ENCODE measurements around the gene PAIP2B.

Gene PAIP2B

DNA sequence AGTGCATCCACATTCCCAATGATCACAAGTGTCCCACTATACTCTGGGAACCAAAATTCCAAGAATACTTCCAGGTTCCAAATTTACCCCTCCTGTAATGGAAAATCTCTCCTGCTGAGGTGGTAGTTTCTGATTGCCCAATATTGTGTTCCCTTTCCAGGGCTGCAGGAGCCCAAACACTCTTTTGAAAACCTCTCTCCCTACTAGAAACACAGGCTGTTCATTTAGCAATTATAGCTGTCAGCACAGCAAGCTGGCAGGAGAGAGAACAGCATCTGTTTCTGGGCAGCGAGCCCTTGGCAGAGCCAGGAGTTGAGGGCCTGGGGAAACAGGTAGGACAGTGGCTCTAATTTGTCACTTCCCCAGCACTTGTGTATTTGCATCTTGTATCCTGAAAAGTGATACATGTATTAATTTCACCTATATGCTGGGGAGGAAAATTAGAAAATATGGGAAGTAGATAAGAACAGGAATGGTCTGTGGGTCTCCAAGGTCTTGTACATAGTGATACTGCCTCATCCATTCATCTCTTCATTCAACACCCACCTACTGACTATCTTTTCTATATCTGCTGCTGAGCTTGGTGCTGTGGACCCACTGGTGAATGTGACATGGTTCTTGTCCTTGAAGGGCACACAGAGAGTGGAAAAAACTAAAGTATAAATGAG, 16.9 kb upstream of the PAIP2B start:
- no peak overlapping the region for H3K27ac ChIP-seq (ENCODE audit: low read length)
- no peaks in the 10 kb centered on the region for H3K79me2 ChIP-seq (ENCODE audit: insufficient read depth, low read length)
- H3K36me3 ChIP-seq (ENCODE audit: insufficient read depth, low read length): no peaks in the 10 kb centered on the region
- H3K9me3 ChIP-seq (ENCODE audit: insufficient read depth, low read length, severe bottlenecking): no peaks in the 10 kb centered on the region
- no peak overlapping the region for H3K9ac ChIP-seq (ENCODE audit: low read depth, low read length)
- no peak overlapping the region for H2AFZ ChIP-seq (ENCODE audit: low read depth, low read length)
- no peak overlapping the region for H3K4me2 ChIP-seq (ENCODE audit: insufficient read depth, low read length)
- no peak for TF ChIP-seq EZH2 (IDR thresholded peaks at IDR 0.05; ENCODE audit: borderline replicate concordance, low read depth, low read length, severe bottlenecking)
- TF ChIP-seq, protein P1, sequence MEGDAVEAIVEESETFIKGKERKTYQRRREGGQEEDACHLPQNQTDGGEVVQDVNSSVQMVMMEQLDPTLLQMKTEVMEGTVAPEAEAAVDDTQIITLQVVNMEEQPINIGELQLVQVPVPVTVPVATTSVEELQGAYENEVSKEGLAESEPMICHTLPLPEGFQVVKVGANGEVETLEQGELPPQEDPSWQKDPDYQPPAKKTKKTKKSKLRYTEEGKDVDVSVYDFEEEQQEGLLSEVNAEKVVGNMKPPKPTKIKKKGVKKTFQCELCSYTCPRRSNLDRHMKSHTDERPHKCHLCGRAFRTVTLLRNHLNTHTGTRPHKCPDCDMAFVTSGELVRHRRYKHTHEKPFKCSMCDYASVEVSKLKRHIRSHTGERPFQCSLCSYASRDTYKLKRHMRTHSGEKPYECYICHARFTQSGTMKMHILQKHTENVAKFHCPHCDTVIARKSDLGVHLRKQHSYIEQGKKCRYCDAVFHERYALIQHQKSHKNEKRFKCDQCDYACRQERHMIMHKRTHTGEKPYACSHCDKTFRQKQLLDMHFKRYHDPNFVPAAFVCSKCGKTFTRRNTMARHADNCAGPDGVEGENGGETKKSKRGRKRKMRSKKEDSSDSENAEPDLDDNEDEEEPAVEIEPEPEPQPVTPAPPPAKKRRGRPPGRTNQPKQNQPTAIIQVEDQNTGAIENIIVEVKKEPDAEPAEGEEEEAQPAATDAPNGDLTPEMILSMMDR (IDR thresholded peaks at IDR 0.05; ENCODE audit: borderline replicate concordance, extremely low read depth, low read length, poor library complexity, severe bottlenecking): no peak
- no peaks in the 10 kb centered on the region for H4K20me1 ChIP-seq (ENCODE audit: insufficient read depth, low read length)
- no peaks in the 10 kb centered on the region for H3K4me1 ChIP-seq (ENCODE audit: insufficient read depth, low read length)
- no peak overlapping the region for H3K4me3 ChIP-seq (ENCODE audit: low read depth in 1 of 2, low read length in 2 of 2)
- DNase-seq (no peak), ATAC-seq (ENCODE audit: insufficient read depth, low read depth) (no peak)
- peaks cover 17% of the 10 kb centered on the region for H3K27me3 ChIP-seq (ENCODE audit: insufficient read depth, low read length, poor library complexity)

DNA sequence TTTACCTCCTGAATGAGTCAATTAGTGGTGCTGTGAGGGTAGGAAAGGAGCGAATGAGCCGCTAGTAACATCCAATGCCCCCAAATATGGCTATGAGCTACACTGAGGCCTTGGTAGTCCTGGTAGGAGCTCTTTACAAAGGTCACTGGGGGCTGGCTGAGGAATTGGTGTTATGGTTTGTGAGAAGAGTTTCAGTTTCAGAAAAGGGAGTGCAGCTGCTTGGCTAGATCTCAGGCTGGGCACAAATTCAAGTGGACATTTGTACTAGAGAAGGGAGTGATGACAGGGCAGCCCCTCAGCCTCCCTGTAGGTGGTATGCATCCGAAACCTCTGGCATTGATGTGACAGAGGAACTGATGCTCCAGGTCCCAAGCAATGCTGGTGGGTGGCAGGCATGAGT, 13.9 kb upstream of the PAIP2B start:
- Histone ChIP-seq H3K27me3 (ENCODE audit: insufficient read depth, low read length, poor library complexity) (peaks cover 23% of the 10 kb centered on the region), H3K27ac (ENCODE audit: low read length) (no peak overlapping the region), H3K9ac (ENCODE audit: low read depth, low read length) (no peak overlapping the region), H3K4me2 (ENCODE audit: insufficient read depth, low read length) (no peak overlapping the region), H3K9me3 (ENCODE audit: insufficient read depth, low read length, severe bottlenecking) (no peaks in the 10 kb centered on the region), H4K20me1 (ENCODE audit: insufficient read depth, low read length) (no peaks in the 10 kb centered on the region), H3K79me2 (ENCODE audit: insufficient read depth, low read length) (no peaks in the 10 kb centered on the region), H3K4me1 (ENCODE audit: insufficient read depth, low read length) (no peaks in the 10 kb centered on the region), H3K36me3 (ENCODE audit: insufficient read depth, low read length) (no peaks in the 10 kb centered on the region), H2AFZ (ENCODE audit: low read depth, low read length) (no peak overlapping the region), H3K4me3 (ENCODE audit: low read depth in 1 of 2, low read length in 2 of 2) (no peak overlapping the region)
- ATAC-seq (ENCODE audit: insufficient read depth, low read depth): no peak
- DNase-seq: no peak
- TF ChIP-seq, protein P1 (IDR thresholded peaks at IDR 0.05; ENCODE audit: borderline replicate concordance, extremely low read depth, low read length, poor library complexity, severe bottlenecking): no peak
- TF ChIP-seq EZH2 (IDR thresholded peaks at IDR 0.05; ENCODE audit: borderline replicate concordance, low read depth, low read length, severe bottlenecking): no peak

DNA sequence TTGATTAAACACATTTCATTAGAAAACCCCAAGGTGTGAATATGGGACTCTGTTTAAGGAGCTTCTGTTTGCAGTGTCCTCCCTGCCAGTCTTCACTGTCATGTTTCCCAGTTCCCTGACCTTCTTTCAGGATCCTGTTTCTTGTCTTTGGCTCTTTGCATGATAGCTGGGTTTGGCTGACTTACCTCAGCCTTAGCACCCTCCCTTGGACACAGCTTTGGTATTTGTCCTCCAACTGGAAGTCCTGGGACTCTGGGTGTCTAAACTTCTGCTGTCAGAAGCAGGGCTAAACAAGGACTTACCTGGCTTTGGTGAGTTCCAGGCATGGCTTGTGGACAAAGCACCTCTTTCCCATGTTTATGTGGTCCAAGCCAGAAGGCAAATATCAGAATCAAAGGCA, 11.2 kb upstream of the PAIP2B start:
- Histone ChIP-seq H3K9me3 (ENCODE audit: insufficient read depth, low read length, severe bottlenecking) (no peaks in the 10 kb centered on the region), H3K4me3 (ENCODE audit: low read depth in 1 of 2, low read length in 2 of 2) (no peak overlapping the region), H3K4me1 (ENCODE audit: insufficient read depth, low read length) (no peaks in the 10 kb centered on the region), H3K4me2 (ENCODE audit: insufficient read depth, low read length) (no peak overlapping the region), H3K27me3 (ENCODE audit: insufficient read depth, low read length, poor library complexity) (peaks cover 19% of the 10 kb centered on the region), H3K9ac (ENCODE audit: low read depth, low read length) (no peak overlapping the region), H3K79me2 (ENCODE audit: insufficient read depth, low read length) (no peaks in the 10 kb centered on the region), H3K36me3 (ENCODE audit: insufficient read depth, low read length) (no peaks in the 10 kb centered on the region), H3K27ac (ENCODE audit: low read length) (no peak overlapping the region), H2AFZ (ENCODE audit: low read depth, low read length) (no peak overlapping the region), H4K20me1 (ENCODE audit: insufficient read depth, low read length) (no peaks in the 10 kb centered on the region)
- TF ChIP-seq, protein P1 (IDR thresholded peaks at IDR 0.05; ENCODE audit: borderline replicate concordance, extremely low read depth, low read length, poor library complexity, severe bottlenecking): no peak
- no peak for TF ChIP-seq EZH2 (IDR thresholded peaks at IDR 0.05; ENCODE audit: borderline replicate concordance, low read depth, low read length, severe bottlenecking)
- no peak for DNase-seq
- ATAC-seq (ENCODE audit: insufficient read depth, low read depth): no peak
